Liver (tissue), 9 donors: Measurements from ENCODE around the gene HIVEP2. TPM values are rescaled to one million over a fixed set of nuclear protein-coding genes. Genes with fewer than 3 reads are reported as not detected.

ENCODE experiments used
- DNase-seq: peaks from one replicate; pipeline ENCODE4 v3.0.0-alpha.2; 2017; ENCODE audit warnings: low spot score
- H3K27ac ChIP-seq, 2 donors: one replicate each; pipeline ENCODE4 v1.7.0; 2013; ENCODE audit warnings: inconsistent platforms in 2 of 2, low read length in 2 of 2, control low read depth in 1 of 2, low read depth in 1 of 2, mild to moderate bottlenecking in 1 of 2
- H3K27me3 ChIP-seq, 4 donors: one replicate each; pipeline versions ENCODE4 v1.6.1 to v1.7.0; 2013; ENCODE audit warnings: low read length in 3 of 4, inconsistent platforms in 1 of 4, mild to moderate bottlenecking in 1 of 4, moderate library complexity in 1 of 4; ENCODE audit not compliant: control insufficient read depth in 4 of 4, insufficient read depth in 4 of 4
- H3K36me3 ChIP-seq, 4 donors: one replicate each; pipeline versions ENCODE4 v1.6.1 to v1.7.0; 2013; ENCODE audit warnings: low read length in 3 of 4, mild to moderate bottlenecking in 3 of 4, low read depth in 1 of 4, moderate library complexity in 1 of 4; ENCODE audit not compliant: control insufficient read depth in 4 of 4, insufficient read depth in 3 of 4
- H3K4me1 ChIP-seq, 4 donors: one replicate each; pipeline versions ENCODE4 v1.6.1 to v1.7.0; 2013; ENCODE audit warnings: low read length in 3 of 4, mild to moderate bottlenecking in 3 of 4, moderate library complexity in 1 of 4; ENCODE audit not compliant: control insufficient read depth in 4 of 4, insufficient read depth in 4 of 4
- H3K4me3 ChIP-seq, 3 donors: one replicate each; pipeline versions ENCODE4 v1.6.1 to v1.7.0; 2013; ENCODE audit warnings: low read length in 3 of 3, control low read depth in 1 of 3, low read depth in 1 of 3, mild to moderate bottlenecking in 1 of 3
- H3K9ac ChIP-seq, 2 donors: one replicate each; pipeline ENCODE4 v1.7.0; 2013; ENCODE audit warnings: low read length in 2 of 2, mild to moderate bottlenecking in 2 of 2, moderate library complexity in 2 of 2, control low read depth in 1 of 2, low read depth in 1 of 2
- H3K9me3 ChIP-seq, 4 donors: one replicate each; pipeline versions ENCODE4 v1.6.1 to v1.7.0; 2013; ENCODE audit warnings: low read length in 3 of 4; ENCODE audit not compliant: control insufficient read depth in 4 of 4
- CTCF ChIP-seq: fragments of 150-350 bp; IDR thresholded peaks from 2 replicates; pipeline ENCODE4 v1.5.1; 2017; ENCODE audit warnings: improper control_type of control experiment, low read depth, low read length; ENCODE audit not compliant: missing input control
- EGR1 ChIP-seq, 2 donors: IDR thresholded peaks; 2 replicates each; pipeline ENCODE4 v1.6.1; 2016 to 2018; ENCODE audit warnings: antibody characterized with exemption in 2 of 2, low read depth in 2 of 2
- FOXA1 ChIP-seq: IDR thresholded peaks from 2 replicates; pipeline ENCODE4 v1.6.1; 2016; ENCODE audit warnings: antibody characterized with exemption
- FOXA2 ChIP-seq: IDR thresholded peaks from 2 replicates; pipeline ENCODE4 v1.6.1; 2016; ENCODE audit warnings: antibody characterized with exemption
- GABPA ChIP-seq, 2 donors: IDR thresholded peaks in 1 of 2; conservative IDR thresholded peaks in 1 of 2; 2 replicates each; pipeline ENCODE4 v1.6.1; 2016; ENCODE audit warnings: antibody characterized with exemption in 2 of 2, mild to moderate bottlenecking in 1 of 2, moderate library complexity in 1 of 2
- HNF4A ChIP-seq, 2 donors: conservative IDR thresholded peaks; 2 replicates each; pipeline ENCODE4 v1.6.1; 2016; ENCODE audit warnings: antibody characterized with exemption in 2 of 2, mild to moderate bottlenecking in 2 of 2
- HNF4G ChIP-seq: IDR thresholded peaks from 2 replicates; pipeline ENCODE4 v1.6.1; 2016; ENCODE audit warnings: antibody characterized with exemption
- JUND ChIP-seq, 2 donors: IDR thresholded peaks; 2 replicates each; pipeline ENCODE4 v1.6.1; 2016; ENCODE audit warnings: antibody characterized with exemption in 2 of 2
- MAX ChIP-seq: IDR thresholded peaks from 2 replicates; pipeline ENCODE4 v1.6.1; 2016; ENCODE audit warnings: antibody characterized with exemption
- NR2F2 ChIP-seq: IDR thresholded peaks from 2 replicates; pipeline ENCODE4 v1.6.1; 2016; ENCODE audit warnings: antibody characterized with exemption
- RAD21 ChIP-seq, 2 donors: IDR thresholded peaks; 2 replicates each; pipeline ENCODE4 v1.6.1; 2016; ENCODE audit warnings: antibody characterized with exemption in 2 of 2, mild to moderate bottlenecking in 2 of 2
- REST ChIP-seq: IDR thresholded peaks from 2 replicates; pipeline ENCODE4 v1.6.1; 2016; ENCODE audit warnings: antibody characterized with exemption, mild to moderate bottlenecking
- RXRA ChIP-seq, 2 donors: IDR thresholded peaks; 2 replicates each; pipeline ENCODE4 v1.6.1; 2017 to 2018; ENCODE audit warnings: antibody characterized with exemption in 2 of 2, mild to moderate bottlenecking in 1 of 2
- SP1 ChIP-seq: IDR thresholded peaks from 2 replicates; pipeline ENCODE4 v1.6.1; 2018; ENCODE audit warnings: antibody characterized with exemption, mild to moderate bottlenecking
- YY1 ChIP-seq: IDR thresholded peaks from 2 replicates; pipeline ENCODE4 v1.6.1; 2016; ENCODE audit warnings: antibody characterized with exemption, mild to moderate bottlenecking
- ZBTB33 ChIP-seq: IDR thresholded peaks from 2 replicates; pipeline ENCODE4 v1.6.1; 2016; ENCODE audit warnings: antibody characterized with exemption
- WGBS: extraction: QIAGEN DNeasy Blood & Tissue Kit; methylation state at CpG from one replicate; pipeline ENCODE4 v1.1.7; 2013; 5-methylcytosine and 5-hydroxymethylcytosine counted together
- polyA plus RNA-seq, 2 donors: library from polyadenylated mRNA; stranded (reverse) in 1 of 2; unstranded in 1 of 2; fragments of 200-250 nt in 1 of 2; fragments of >200 nt in 1 of 2; fragmentation: Nextera tagmentation in 1 of 2; extraction: Ambion mirVana in 1 of 2; gene quantifications; one replicate each; pipeline versions ENCODE4 v1.2.1 to v1.2.3, GENCODE V29; 2013 to 2015
- total RNA-seq, 2 donors: library from RNA; depleted of rRNA; stranded (reverse); fragments of >200 nt; gene quantifications; one replicate each; pipeline ENCODE4 v1.2.3, GENCODE V29; 2014
- donor health status: healthy.
- donor health status: healthy.
- donor health status: healthy.
- donor health status: healthy.
- donor health status: healthy.

Gene HIVEP2
- total and polyA plus RNA-seq, 4 donors = 0.82 to 6.6 (median 1.3) TPM

GRCh38 chr6:142897659-142898058 lies 47.3 kb downstream of the HIVEP2 start:
- DNase-seq = no peak
- Histone ChIP-seq H3K9me3 (no peaks in the 10 kb centered on the region), H3K4me1 (peaks cover 0 to 2% (median 0%) of the 10 kb centered on the region in 4 donors), H3K4me3 (no peak overlapping the region), H3K36me3 (no peaks in the 10 kb centered on the region), H3K9ac (no peak overlapping the region), H3K27me3 (no peaks in the 10 kb centered on the region), H3K27ac (no peak overlapping the region)
- TF ChIP-seq RXRA (IDR thresholded peaks at IDR 0.05) (no peak), HNF4A (conservative IDR thresholded peaks at IDR 0.05) (no peak), JUND (IDR thresholded peaks at IDR 0.05) (no peak), HNF4G (no peak), FOXA2 (no peak), ZBTB33 (no peak), GABPA (IDR thresholded peaks at IDR 0.05 in 1 of 2, conservative IDR thresholded peaks at IDR 0.05 in 1 of 2) (no peak), FOXA1 (no peak), SP1 (no peak), YY1 (no peak)
- WGBS = 92% methylated on average over 2 of the region's 2 CpGs

GRCh38 chr6:142896732-142897131 lies 48.2 kb downstream of the HIVEP2 start:
- no peak for TF ChIP-seq RAD21 (IDR thresholded peaks at IDR 0.05)
- TF ChIP-seq ZBTB33 = no peak
- no peak for TF ChIP-seq FOXA2
- TF ChIP-seq YY1 = no peak
- no peak for TF ChIP-seq RXRA (IDR thresholded peaks at IDR 0.05)
- TF ChIP-seq GABPA (IDR thresholded peaks at IDR 0.05 in 1 of 2, conservative IDR thresholded peaks at IDR 0.05 in 1 of 2) = no peak
- no peak for TF ChIP-seq JUND (IDR thresholded peaks at IDR 0.05)
- no peak for TF ChIP-seq FOXA1
- no peak for TF ChIP-seq CTCF
- TF ChIP-seq HNF4A (conservative IDR thresholded peaks at IDR 0.05) = no peak
- TF ChIP-seq EGR1 (IDR thresholded peaks at IDR 0.05; ENCODE audit: low read depth in 2 of 2) = no peak
- no peak for TF ChIP-seq MAX
- TF ChIP-seq REST = no peak
- no peak for TF ChIP-seq NR2F2
- TF ChIP-seq SP1 = no peak
- Histone ChIP-seq H3K9me3 (no peaks in the 10 kb centered on the region), H3K9ac (no peak overlapping the region), H3K27ac (no peak overlapping the region), H3K4me3 (no peak overlapping the region), H3K27me3 (no peaks in the 10 kb centered on the region), H3K4me1 (no peaks in the 10 kb centered on the region), H3K36me3 (no peaks in the 10 kb centered on the region)
- no peak for DNase-seq
